Neural progenitor cell (in vitro differentiated cells): Measurements from ENCODE around the gene ATP1A4. TPM values are rescaled to one million over a fixed set of nuclear protein-coding genes. Genes with fewer than 3 reads are reported as not detected.

ENCODE experiments used
- DNase-seq: peaks from one replicate; pipeline ENCODE4 v3.0.0-alpha.2; 2016; ENCODE audit warnings: low spot score
- H2AFZ ChIP-seq: fragments of 200-600 bp; sonication (generic); replicated peaks from 2 replicates; pipeline ENCODE4 v1.6.1; 2016; ENCODE audit warnings: antibody characterized with exemption
- H3F3A ChIP-seq: fragments of 200-600 bp; sonication (generic); 2 replicates; pipeline ENCODE4 v1.6.1; 2016; ENCODE audit warnings: antibody characterized with exemption, low read depth
- H3K27ac ChIP-seq: fragments of 200-600 bp; sonication (generic); 2 replicates; pipeline ENCODE4 v1.5.1; 2016; ENCODE audit warnings: mild to moderate bottlenecking
- H3K27me3 ChIP-seq: fragments of 200-600 bp; sonication (generic); 2 replicates; pipeline ENCODE4 v1.6.1; 2016; ENCODE audit warnings: mild to moderate bottlenecking, moderate library complexity
- H3K36me3 ChIP-seq: fragments of 200-600 bp; sonication (generic); 2 replicates; pipeline ENCODE4 v1.5.1; 2016
- H3K4me1 ChIP-seq: fragments of 200-600 bp; sonication (generic); 2 replicates; pipeline ENCODE4 v1.6.1; 2016; ENCODE audit warnings: mixed run types
- H3K4me2 ChIP-seq: fragments of 200-600 bp; sonication (generic); 2 replicates; pipeline ENCODE4 v1.6.1; 2016
- H3K4me3 ChIP-seq: fragments of 200-600 bp; sonication (generic); 2 replicates; pipeline ENCODE4 v1.5.1; 2016
- H3K79me2 ChIP-seq: fragments of 200-600 bp; sonication (generic); 2 replicates; pipeline ENCODE4 v1.6.1; 2016; ENCODE audit warnings: low read depth
- H3K9ac ChIP-seq: fragments of 200-600 bp; sonication (generic); 2 replicates; pipeline ENCODE4 v1.6.1; 2016
- H3K9me3 ChIP-seq: fragments of 200-600 bp; sonication (generic); 2 replicates; pipeline ENCODE4 v1.5.1; 2016; ENCODE audit warnings: low read depth
- H4K20me1 ChIP-seq: fragments of 200-600 bp; sonication (generic); 2 replicates; pipeline ENCODE4 v1.6.1; 2016; ENCODE audit warnings: low read depth
- H3K27ac Mint-ChIP-seq: 3 replicates; pipeline ENCODE4 v1.8.0; 2021; ENCODE audit warnings: mixed read lengths
- H3K27me3 Mint-ChIP-seq: 2 replicates; pipeline ENCODE4 v1.8.0; 2022; ENCODE audit warnings: low read depth, mild to moderate bottlenecking, inconsistent platforms, moderate library complexity, mixed read lengths; ENCODE audit not compliant: insufficient read depth
- H3K36me3 Mint-ChIP-seq: 3 replicates; pipeline ENCODE4 v1.8.0; 2021; ENCODE audit warnings: mixed read lengths
- H3K4me1 Mint-ChIP-seq: 3 replicates; pipeline ENCODE4 v1.8.0; 2021; ENCODE audit warnings: mixed read lengths
- H3K4me3 Mint-ChIP-seq: 3 replicates; pipeline ENCODE4 v1.8.0; 2021; ENCODE audit warnings: mild to moderate bottlenecking, moderate library complexity, mixed read lengths
- H3K9me3 Mint-ChIP-seq: 3 replicates; pipeline ENCODE4 v1.8.0; 2020; ENCODE audit warnings: mixed read lengths
- CTCF ChIP-seq: fragments of 200-600 bp; sonication (generic); IDR thresholded peaks from 2 replicates; pipeline ENCODE4 v1.5.1; 2017; ENCODE audit warnings: antibody characterized with exemption, mild to moderate bottlenecking
- EZH2 ChIP-seq: fragments of 200-600 bp; sonication (generic); IDR thresholded peaks from 2 replicates; pipeline ENCODE4 v1.6.1; 2017; ENCODE audit warnings: antibody characterized with exemption, mild to moderate bottlenecking, moderate library complexity
- EZH2phosphoT487 ChIP-seq: fragments of 200-600 bp; sonication (generic); IDR thresholded peaks from 2 replicates; pipeline ENCODE4 v1.6.1; 2017; ENCODE audit warnings: antibody characterized with exemption
- total RNA-seq: library from RNA; depleted of rRNA; stranded (reverse); fragments of >200 nt; gene quantifications from 2 replicates; pipeline ENCODE4 v1.2.3, GENCODE V29; 2015; ENCODE audit warnings: low replicate concordance

ATP1A4 gene
- total RNA-seq, 1 donor from 2014 or later = 0.17 TPM

GRCh38 chr1:160131803-160132565, 19.4 kb upstream of the ATP1A4 start:
- no peak overlapping the region for H3K4me3 Mint-ChIP-seq
- peaks cover 65% of the 10 kb centered on the region for H3K36me3 Mint-ChIP-seq
- H3K9me3 ChIP-seq = no peaks in the 10 kb centered on the region
- H3K27me3 ChIP-seq = no peaks in the 10 kb centered on the region
- no peak overlapping the region for H3K9ac ChIP-seq
- peaks cover 6% of the 10 kb centered on the region for H3K27me3 Mint-ChIP-seq
- peaks cover 6% of the 10 kb centered on the region for H3K4me1 Mint-ChIP-seq
- peak overlapping the region; percentile 16 for H3K27ac ChIP-seq
- no peaks in the 10 kb centered on the region for H3K4me1 ChIP-seq
- H2AFZ ChIP-seq = no peak overlapping the region
- H3K36me3 ChIP-seq = peaks cover 4% of the 10 kb centered on the region
- no peak for TF ChIP-seq EZH2
- no peak for TF ChIP-seq EZH2phosphoT487
- no peak for TF ChIP-seq CTCF
- no peak overlapping the region for H3K4me3 ChIP-seq
- H4K20me1 ChIP-seq = no peaks in the 10 kb centered on the region
- no peak overlapping the region for H3K27ac Mint-ChIP-seq
- H3K4me2 ChIP-seq = no peak overlapping the region
- DNase-seq = no peak
- H3K9me3 Mint-ChIP-seq = no peaks in the 10 kb centered on the region
- H3F3A ChIP-seq = peaks cover 3% of the 10 kb centered on the region
- no peaks in the 10 kb centered on the region for H3K79me2 ChIP-seq

DNA sequence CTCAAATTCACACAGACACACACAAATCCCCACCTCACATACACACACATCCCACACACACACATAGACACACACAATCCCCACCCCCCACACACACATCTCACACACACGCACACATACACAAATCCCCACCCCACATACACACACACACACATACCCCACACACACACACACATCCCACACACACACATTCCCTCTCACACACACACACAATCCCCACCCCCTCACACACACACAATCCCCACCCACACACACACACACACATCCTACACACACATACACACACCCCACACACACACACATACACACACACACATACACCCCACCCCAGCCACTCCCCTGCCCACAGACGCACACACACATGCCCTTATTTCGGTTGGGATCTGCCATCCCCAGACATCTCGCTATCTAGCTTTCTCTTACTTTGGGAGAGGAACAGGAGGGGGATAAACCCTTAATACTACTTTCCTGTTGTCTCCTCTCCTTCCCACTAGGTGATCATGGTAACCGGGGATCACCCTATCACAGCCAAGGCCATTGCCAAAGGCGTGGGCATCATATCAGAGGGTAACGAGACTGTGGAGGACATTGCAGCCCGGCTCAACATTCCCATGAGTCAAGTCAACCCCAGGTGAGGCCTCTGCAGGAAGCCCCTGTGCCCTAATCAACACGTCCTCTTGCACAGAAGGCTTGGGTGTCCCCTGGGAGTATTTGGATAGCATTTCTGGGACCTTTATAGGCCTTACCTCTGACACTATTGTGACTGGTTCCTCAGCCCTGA, 17.2 kb upstream of the ATP1A4 start:
- H3K36me3 ChIP-seq = no peaks in the 10 kb centered on the region
- no peak overlapping the region for H3K27ac ChIP-seq
- no peaks in the 10 kb centered on the region for H4K20me1 ChIP-seq
- no peaks in the 10 kb centered on the region for H3K27me3 ChIP-seq
- Mint-ChIP-seq H3K4me1 (peaks cover 6% of the 10 kb centered on the region), H3K36me3 (peaks cover 64% of the 10 kb centered on the region), H3K27ac (no peak overlapping the region), H3K9me3 (no peaks in the 10 kb centered on the region), H3K4me3 (no peak overlapping the region), H3K27me3 (peaks cover 9% of the 10 kb centered on the region)
- H3K4me3 ChIP-seq = no peak overlapping the region
- no peaks in the 10 kb centered on the region for H3K4me1 ChIP-seq
- no peak overlapping the region for H3K4me2 ChIP-seq
- no peak overlapping the region for H3K9ac ChIP-seq
- H3K79me2 ChIP-seq = no peaks in the 10 kb centered on the region
- TF ChIP-seq EZH2 (no peak), CTCF (no peak), EZH2phosphoT487 (no peak)
- H3K9me3 ChIP-seq = no peaks in the 10 kb centered on the region
- peaks cover 8% of the 10 kb centered on the region for H3F3A ChIP-seq
- no peak overlapping the region for H2AFZ ChIP-seq
- DNase-seq = no peak

DNA sequence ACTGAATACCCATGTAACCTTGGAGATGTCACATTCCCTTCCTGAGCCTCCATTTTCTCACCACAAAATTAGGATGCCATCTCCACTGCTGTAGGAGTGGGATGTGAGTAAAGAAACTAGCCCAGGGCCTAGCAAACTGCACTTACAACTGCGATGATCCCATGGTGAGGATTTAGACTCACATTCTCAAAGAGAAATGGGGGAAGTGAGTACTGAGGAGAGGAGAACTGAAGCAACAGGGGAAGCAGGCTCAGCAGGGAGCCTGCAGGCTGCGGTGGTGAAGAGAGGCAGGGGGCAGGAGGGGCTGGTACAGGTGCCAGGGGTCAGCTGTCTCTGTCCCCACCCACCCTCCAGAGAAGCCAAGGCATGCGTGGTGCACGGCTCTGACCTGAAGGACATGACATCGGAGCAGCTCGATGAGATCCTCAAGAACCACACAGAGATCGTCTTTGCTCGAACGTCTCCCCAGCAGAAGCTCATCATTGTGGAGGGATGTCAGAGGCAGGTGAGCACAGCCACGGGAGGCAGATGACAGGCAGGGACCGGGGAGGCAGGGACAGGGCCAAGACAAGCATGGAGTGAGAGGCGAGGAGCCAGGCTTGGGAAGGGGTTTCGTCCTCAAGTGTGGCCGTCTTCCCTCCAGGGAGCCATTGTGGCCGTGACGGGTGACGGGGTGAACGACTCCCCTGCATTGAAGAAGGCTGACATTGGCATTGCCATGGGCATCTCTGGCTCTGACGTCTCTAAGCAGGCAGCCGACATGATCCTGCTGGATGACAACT, 16.4 kb upstream of the ATP1A4 start:
- Histone ChIP-seq H2AFZ (no peak overlapping the region), H3K9me3 (no peaks in the 10 kb centered on the region), H3K4me2 (no peak overlapping the region), H3K9ac (no peak overlapping the region), H4K20me1 (no peaks in the 10 kb centered on the region), H3K36me3 (no peaks in the 10 kb centered on the region), H3K4me1 (no peaks in the 10 kb centered on the region), H3K4me3 (no peak overlapping the region), H3F3A (peaks cover 8% of the 10 kb centered on the region), H3K79me2 (no peaks in the 10 kb centered on the region), H3K27me3 (no peaks in the 10 kb centered on the region), H3K27ac (no peak overlapping the region)
- DNase-seq = no peak
- H3K4me1 Mint-ChIP-seq = peaks cover 6% of the 10 kb centered on the region
- H3K9me3 Mint-ChIP-seq = no peaks in the 10 kb centered on the region
- H3K36me3 Mint-ChIP-seq = peaks cover 69% of the 10 kb centered on the region
- H3K27me3 Mint-ChIP-seq = peaks cover 9% of the 10 kb centered on the region
- TF ChIP-seq EZH2 (no peak), CTCF (no peak), EZH2phosphoT487 (no peak)
- H3K27ac Mint-ChIP-seq = no peak overlapping the region
- no peak overlapping the region for H3K4me3 Mint-ChIP-seq
